Sigmoid colon (tissue), 7 donors: ENCODE results near the gene FLG2. TPM values are rescaled to one million over a fixed set of nuclear protein-coding genes. Genes with fewer than 3 reads are reported as not detected.
"Not testable (repeated sequence)": the region's sequence is repeated elsewhere in the genome, so short reads cannot be mapped to it uniquely, and the experiment has no call there.

Source experiments
- DNase-seq: peaks from one replicate; pipeline ENCODE4 v3.0.0-alpha.2; 2019
- H3K27ac ChIP-seq, 4 donors: fragments of 200-600 bp; sonication (generic); one replicate each; pipeline ENCODE4 v1.5.1; 2016 to 2019; ENCODE audit warnings: mild to moderate bottlenecking in 1 of 4
- H3K27me3 ChIP-seq, 3 donors: fragments of 200-600 bp; sonication (generic); one replicate each; pipeline ENCODE4 v1.5.1; 2019; ENCODE audit warnings: mild to moderate bottlenecking in 1 of 3
- H3K36me3 ChIP-seq, 4 donors: fragments of 200-600 bp; sonication (generic); one replicate each; pipeline ENCODE4 v1.5.1; 2016 to 2019
- H3K4me1 ChIP-seq, 4 donors: fragments of 200-600 bp; sonication (generic); one replicate each; pipeline ENCODE4 v1.5.1; 2017 to 2019
- H3K4me3 ChIP-seq, 4 donors: fragments of 200-600 bp; sonication (generic); one replicate each; pipeline ENCODE4 v1.5.1; 2017 to 2019; ENCODE audit warnings: mild to moderate bottlenecking in 2 of 4, moderate library complexity in 1 of 4
- H3K9me3 ChIP-seq, 4 donors: fragments of 200-600 bp in 3 of 4; sonication (generic) in 3 of 4; one replicate each; pipeline versions ENCODE4 v1.5.1 to v1.6.1; 2013 to 2019
- EP300 ChIP-seq, 4 donors: sonication (generic); formaldehyde crosslinking; IDR thresholded peaks; one replicate each; pipeline ENCODE4 v1.6.1; 2017; ENCODE audit warnings: antibody characterized with exemption in 4 of 4
- POLR2A ChIP-seq, 2 donors: fragments of 450-650 bp; IDR thresholded peaks; one replicate each; pipeline ENCODE4 v1.6.1; 2016; ENCODE audit warnings: antibody characterized with exemption in 2 of 2, mild to moderate bottlenecking in 2 of 2, moderate library complexity in 2 of 2
- POLR2AphosphoS5 ChIP-seq, 4 donors: sonication (generic); formaldehyde crosslinking; IDR thresholded peaks; one replicate each; pipeline ENCODE4 v1.6.1; 2017; ENCODE audit warnings: antibody characterized with exemption in 4 of 4
- WGBS, 2 donors: extraction: QIAGEN DNeasy Blood & Tissue Kit; methylation state at CpG; one replicate each; pipeline ENCODE4 v1.1.7; 2013; 5-methylcytosine and 5-hydroxymethylcytosine counted together
- intact Hi-C: fragments of 100-400 bp; cut with DNase I; formaldehyde crosslinking; loops from one replicate; pipeline ENCODE4 v1.15.1; 2023
- polyA plus RNA-seq, 3 donors: library from polyadenylated mRNA; stranded (reverse); fragments of 200-250 nt; gene quantifications; one replicate each; pipeline ENCODE4 v1.2.3, GENCODE V29; 2013
- total RNA-seq, 4 donors: library from RNA; depleted of rRNA; stranded (reverse); fragments of >200 nt; gene quantifications; one replicate each; pipeline ENCODE4 v1.1.0, GENCODE V29; 2016
- TF ChIP-seq, protein P1 (sequence below), 4 experiments: fragments of 450-650 bp in 3 of 4; fragments of 200-600 bp in 1 of 4; IDR thresholded peaks; one replicate each; pipeline ENCODE4 v1.5.1; 2016 to 2019; ENCODE audit warnings: antibody characterized with exemption in 4 of 4, mild to moderate bottlenecking in 3 of 4, moderate library complexity in 2 of 4
- donor health status: healthy with polysubstance abuse.
- donor health status: Bipolar disorder and iron deficiency.
- donor health status: healthy.

FLG2 gene
- total and polyA plus RNA-seq, 7 donors = not detected

DNA sequence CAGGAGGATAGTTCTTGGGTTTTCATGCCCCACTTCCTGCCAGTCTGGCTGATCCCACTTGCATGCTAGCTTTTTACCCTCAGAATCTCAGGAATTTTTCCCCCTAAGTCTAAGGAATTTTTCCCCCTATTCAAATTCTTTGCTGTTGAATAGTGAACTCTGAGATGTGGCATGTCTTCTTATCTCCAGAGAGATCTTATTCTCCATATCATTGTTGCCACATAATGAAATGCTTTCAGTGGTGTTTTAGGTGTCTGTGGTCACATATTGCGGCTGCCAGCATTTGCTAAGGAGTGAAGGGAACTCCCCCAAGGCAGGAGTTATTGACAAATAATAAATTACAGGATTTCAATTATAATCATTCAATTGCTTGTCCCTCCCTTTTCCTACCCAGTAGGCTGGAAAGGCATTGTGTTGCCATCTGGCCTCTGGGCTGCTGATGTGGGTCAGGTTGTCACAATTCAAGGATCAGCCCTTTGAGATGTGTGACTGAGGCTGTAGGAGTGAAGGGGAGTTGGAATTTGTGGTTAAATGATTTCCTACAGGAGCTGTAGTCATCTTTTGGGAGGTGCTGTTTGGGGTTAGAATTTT, 30.9 kb downstream of the FLG2 start:
- H3K4me1 ChIP-seq = no peaks in the 10 kb centered on the region
- 85 to 89% methylated on average over 1 of the region's 1 CpG for WGBS, 2 donors
- intact Hi-C loops = no loop called here
- H3K9me3 ChIP-seq = no peaks in the 10 kb centered on the region
- no peaks in the 10 kb centered on the region for H3K27me3 ChIP-seq
- no peak for TF ChIP-seq POLR2A (IDR thresholded peaks at IDR 0.05)
- no peak for TF ChIP-seq EP300 (IDR thresholded peaks at IDR 0.05)
- no peak for TF ChIP-seq POLR2AphosphoS5 (IDR thresholded peaks at IDR 0.05)
- TF ChIP-seq, protein P1, sequence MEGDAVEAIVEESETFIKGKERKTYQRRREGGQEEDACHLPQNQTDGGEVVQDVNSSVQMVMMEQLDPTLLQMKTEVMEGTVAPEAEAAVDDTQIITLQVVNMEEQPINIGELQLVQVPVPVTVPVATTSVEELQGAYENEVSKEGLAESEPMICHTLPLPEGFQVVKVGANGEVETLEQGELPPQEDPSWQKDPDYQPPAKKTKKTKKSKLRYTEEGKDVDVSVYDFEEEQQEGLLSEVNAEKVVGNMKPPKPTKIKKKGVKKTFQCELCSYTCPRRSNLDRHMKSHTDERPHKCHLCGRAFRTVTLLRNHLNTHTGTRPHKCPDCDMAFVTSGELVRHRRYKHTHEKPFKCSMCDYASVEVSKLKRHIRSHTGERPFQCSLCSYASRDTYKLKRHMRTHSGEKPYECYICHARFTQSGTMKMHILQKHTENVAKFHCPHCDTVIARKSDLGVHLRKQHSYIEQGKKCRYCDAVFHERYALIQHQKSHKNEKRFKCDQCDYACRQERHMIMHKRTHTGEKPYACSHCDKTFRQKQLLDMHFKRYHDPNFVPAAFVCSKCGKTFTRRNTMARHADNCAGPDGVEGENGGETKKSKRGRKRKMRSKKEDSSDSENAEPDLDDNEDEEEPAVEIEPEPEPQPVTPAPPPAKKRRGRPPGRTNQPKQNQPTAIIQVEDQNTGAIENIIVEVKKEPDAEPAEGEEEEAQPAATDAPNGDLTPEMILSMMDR (IDR thresholded peaks at IDR 0.05) = no peak
- H3K4me3 ChIP-seq = no peak overlapping the region
- H3K36me3 ChIP-seq = no peaks in the 10 kb centered on the region
- no peak overlapping the region for H3K27ac ChIP-seq
- DNase-seq = no peak

DNA sequence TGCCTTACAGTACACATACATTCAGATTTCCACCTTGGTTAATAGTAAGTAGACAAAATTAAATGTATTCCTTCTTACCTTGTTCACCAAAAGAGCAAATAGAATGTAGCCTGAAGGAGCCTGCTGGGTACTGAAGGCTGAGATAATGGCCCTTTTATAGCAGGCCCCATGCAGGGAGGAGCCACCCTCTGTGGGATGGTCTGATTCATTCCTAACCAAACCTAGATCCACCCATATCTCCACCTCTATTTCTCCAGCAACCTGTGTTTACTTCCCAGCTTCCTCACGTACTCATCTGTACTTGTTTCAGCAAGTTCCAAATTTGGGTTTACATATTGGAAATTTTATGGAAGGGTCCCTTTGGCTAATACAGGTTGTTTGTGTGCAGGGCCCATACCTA, 34.7 kb downstream of the FLG2 start, which contains the start of gene FLG:
TSS of gene FLG (minus strand) at position 129 of the 400 bp plus-strand sequence. CDS start 9,783 bp downstream, outside the sequence.
- DNase-seq = no peak
- Histone ChIP-seq H3K4me1 (no peaks in the 10 kb centered on the region), H3K9me3 (no peaks in the 10 kb centered on the region), H3K27ac (no peak within 1 kb of the TSS), H3K36me3 (no peaks in the 10 kb centered on the region), H3K4me3 (no peak within 1 kb of the TSS), H3K27me3 (no peaks in the 10 kb centered on the region)
- TF ChIP-seq POLR2A (IDR thresholded peaks at IDR 0.05) (no peak), EP300 (IDR thresholded peaks at IDR 0.05) (no peak), POLR2AphosphoS5 (IDR thresholded peaks at IDR 0.05) (no peak)
- TF ChIP-seq, protein P1 (IDR thresholded peaks at IDR 0.05) = no peak
- intact Hi-C loops = no loop called here
- WGBS, 2 donors = 29 to 75% methylated on average over 1 of the region's 1 CpG

DNA sequence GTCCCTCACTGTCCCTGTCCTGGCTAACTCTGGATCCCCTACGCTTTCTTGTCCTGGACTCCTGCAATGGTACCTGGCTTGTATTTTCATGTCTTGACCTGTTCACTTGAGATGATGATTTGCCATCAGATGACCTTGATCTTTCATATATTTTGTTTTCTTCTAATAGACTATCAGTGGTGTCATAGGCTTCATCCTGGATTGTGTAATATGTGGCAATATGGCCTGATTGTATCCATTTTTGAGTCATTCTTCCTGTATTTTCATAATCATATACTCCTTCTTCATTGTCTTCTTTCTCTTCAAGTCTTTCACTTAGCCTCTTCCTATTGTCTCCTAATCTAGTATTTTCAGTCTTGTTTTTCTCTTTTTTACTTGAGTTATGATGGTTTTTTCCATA, 45.8 kb downstream of the FLG2 start:
- H3K4me1 ChIP-seq = no peaks in the 10 kb centered on the region
- H3K4me3 ChIP-seq = no peak overlapping the region
- H3K9me3 ChIP-seq = peaks cover 0 to 2% (median 0%) of the 10 kb centered on the region in 4 donors
- TF ChIP-seq POLR2A (IDR thresholded peaks at IDR 0.05) (no peak), EP300 (IDR thresholded peaks at IDR 0.05) (no peak), POLR2AphosphoS5 (IDR thresholded peaks at IDR 0.05) (no peak)
- TF ChIP-seq, protein P1 (IDR thresholded peaks at IDR 0.05) = no peak
- H3K27ac ChIP-seq = no peak overlapping the region
- DNase-seq = no peak
- WGBS, 2 donors = 83 to 95% methylated on average over 1 of the region's 1 CpG
- no peaks in the 10 kb centered on the region for H3K27me3 ChIP-seq
- H3K36me3 ChIP-seq = peaks cover 0 to 5% (median 0%) of the 10 kb centered on the region in 4 donors
- intact Hi-C loops = no loop called here

DNA sequence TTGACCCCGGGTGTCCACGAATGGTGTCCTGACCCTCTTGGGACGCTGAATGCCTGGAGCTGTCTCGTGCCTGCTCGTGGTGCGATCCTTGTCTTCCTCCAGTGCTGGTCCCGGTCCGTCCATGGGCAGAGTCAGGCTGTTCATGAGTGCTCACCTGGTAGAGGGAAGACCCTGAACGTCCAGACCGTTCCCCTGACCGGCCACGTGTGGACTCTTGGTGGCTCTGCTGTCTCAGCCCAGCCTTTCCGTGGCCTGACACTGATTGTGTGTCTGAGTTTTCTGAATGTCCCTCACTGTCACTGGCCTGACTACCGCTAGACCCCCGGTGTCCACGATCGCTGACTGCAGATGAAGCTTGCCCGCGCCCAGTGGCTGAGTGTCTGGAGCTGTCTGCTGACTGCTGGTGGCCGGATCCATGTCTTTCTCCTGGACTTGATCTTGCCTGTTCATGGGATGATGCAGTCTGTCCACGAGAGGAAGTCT, 46.4 kb downstream of the FLG2 start:
- peak; percentile 48 for DNase-seq
- H3K9me3 ChIP-seq = peaks cover 0 to 2% (median 0%) of the 10 kb centered on the region in 4 donors
- no peaks in the 10 kb centered on the region for H3K27me3 ChIP-seq
- WGBS, 2 donors = 93 to 95% methylated on average over 21 of the region's 21 CpGs
- no peak overlapping the region for H3K4me3 ChIP-seq
- intact Hi-C loops = no loop called here
- TF ChIP-seq, protein P1 (IDR thresholded peaks at IDR 0.05) = no peak
- TF ChIP-seq POLR2AphosphoS5 (IDR thresholded peaks at IDR 0.05) (no peak), EP300 (IDR thresholded peaks at IDR 0.05) (no peak), POLR2A (IDR thresholded peaks at IDR 0.05) (no peak)
- H3K27ac ChIP-seq = no peak overlapping the region
- H3K4me1 ChIP-seq = no peaks in the 10 kb centered on the region
- peaks cover 0 to 5% (median 0%) of the 10 kb centered on the region in 4 donors for H3K36me3 ChIP-seq

DNA sequence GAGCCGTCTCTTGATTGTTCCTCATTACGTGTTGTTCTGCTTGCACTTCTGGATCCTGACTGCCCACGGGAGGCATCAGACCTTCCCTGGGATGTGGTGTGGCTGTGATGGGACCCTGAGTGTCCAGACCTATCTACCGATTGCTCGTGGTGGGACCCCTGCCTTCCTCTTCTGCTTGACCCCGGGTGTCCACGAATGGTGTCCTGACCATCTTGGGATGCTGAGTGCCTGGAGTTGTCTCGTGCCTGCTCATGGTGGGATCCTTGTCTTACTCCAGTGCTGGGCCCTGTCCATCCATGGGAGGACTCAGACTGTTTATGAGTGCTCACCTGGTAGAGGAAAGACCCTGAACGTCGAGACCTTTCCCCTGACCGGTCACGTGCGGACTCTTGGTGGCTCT, 47.6 kb downstream of the FLG2 start:
- H3K36me3 ChIP-seq, H3K27ac ChIP-seq, DNase-seq, H3K4me3 ChIP-seq, H3K4me1 ChIP-seq, intact Hi-C loops, H3K9me3 ChIP-seq, H3K27me3 ChIP-seq: not testable (repeated sequence)
- 92 to 94% methylated on average over 13 of the region's 13 CpGs for WGBS, 2 donors
